ENCODE data around the gene HTR3D. TPM values are rescaled to one million over a fixed set of nuclear protein-coding genes. Genes with fewer than 3 reads are reported as not detected.
A peak's percentile ranks its signal among the peaks of the same experiment; 100 is the strongest.

HTR3D gene
- total RNA-seq, 1 experiment from 2014 or later, result not detected

- no peak for TF ChIP-seq AFF4 (CRISPR knock-in tag; IDR thresholded peaks at IDR 0.05; ENCODE audit: borderline replicate concordance)
- TF ChIP-seq ZNF281 (CRISPR knock-in tag; IDR thresholded peaks at IDR 0.05), result no peak
Measured at GRCh38 chr3:184039414-184039813, 7.9 kb downstream of the HTR3D start (continued).

- CTCF ChIA-PET, result interaction anchor here (0.6 to 1.4 kb wide), 14 partner anchors 10 to 146 kb away, joined by 3 to 9 read pairs (median 4); partner anchors contain the start of genes ABCC5 and ABCF3
- H3K4me3 Mint-ChIP-seq, result no peak overlapping the region
- ATAC-seq, result peak; percentile 98
- no peaks in the 10 kb centered on the region; the same call in 1 of the 2 replicates for H3K27me3 Mint-ChIP-seq (ENCODE audit: low read depth)
- DNase-seq (ENCODE audit: low spot score), result peak; percentile 42
- no peaks in the 10 kb centered on the region for H3K9me3 Mint-ChIP-seq
- H3K27ac Mint-ChIP-seq, result no peak overlapping the region
- H3K4me1 Mint-ChIP-seq, result no peaks in the 10 kb centered on the region; the same call in 1 of the 2 replicates
- POLR2A ChIA-PET, result no interaction called here
- H3K36me3 Mint-ChIP-seq, result no peaks in the 10 kb centered on the region
- TF ChIP-seq MAX (CRISPR knock-in tag; IDR thresholded peaks at IDR 0.05) (no peak), E2F5 (CRISPR knock-in tag; IDR thresholded peaks at IDR 0.05) (no peak), RELA (CRISPR knock-in tag; IDR thresholded peaks at IDR 0.05; ENCODE audit: borderline replicate concordance) (no peak), MYBL2 (CRISPR knock-in tag; IDR thresholded peaks at IDR 0.05) (no peak), ZBTB21 (CRISPR knock-in tag; IDR thresholded peaks at IDR 0.05; ENCODE audit: borderline replicate concordance) (no peak), GTF2I (CRISPR knock-in tag; conservative IDR thresholded peaks at IDR 0.05) (no peak), NFATC4 (CRISPR knock-in tag; IDR thresholded peaks at IDR 0.05) (no peak), TCF7 (CRISPR knock-in tag; IDR thresholded peaks at IDR 0.05; ENCODE audit: low read depth) (no peak)
Measured at GRCh38 chr3:184040010-184040409, 8.5 kb downstream of the HTR3D start.

GRCh38 chr3:184042617-184043016 lies 11.1 kb downstream of the HTR3D start:
- TF ChIP-seq ZBTB43 (CRISPR knock-in tag; IDR thresholded peaks at IDR 0.05) (no peak), RELA (CRISPR knock-in tag; IDR thresholded peaks at IDR 0.05; ENCODE audit: borderline replicate concordance) (no peak), IRF2 (CRISPR knock-in tag; IDR thresholded peaks at IDR 0.05; ENCODE audit: borderline replicate concordance, low read depth) (no peak)
- Mint-ChIP-seq H3K4me3 (no peak overlapping the region), H3K36me3 (no peaks in the 10 kb centered on the region), H3K27ac (no peak overlapping the region), H3K27me3 (ENCODE audit: low read depth) (no peaks in the 10 kb centered on the region; the same call in 1 of the 2 replicates), H3K9me3 (no peaks in the 10 kb centered on the region), H3K4me1 (no peaks in the 10 kb centered on the region; the same call in 1 of the 2 replicates)
- ATAC-seq (no peak), DNase-seq (ENCODE audit: low spot score) (no peak)
- ChIA-PET CTCF (interaction anchor here (1.0 kb wide), 1 partner anchor 183 kb away, joined by 3 read pairs; no protein-coding TSS in a partner anchor), POLR2A (no interaction called here)

Measured in WTC11 (cell line).